ENCODE results near the gene FARP1.

Gene FARP1

GRCh38 chr13:98503175-98504028, 360.5 kb downstream of the FARP1 start:
- H3K9ac ChIP-seq (ENCODE audit: low read length): no peak overlapping the region
- no peak overlapping the region for H3K4me3 ChIP-seq (ENCODE audit: low read length)
- H3K4me1 ChIP-seq (ENCODE audit: control insufficient read depth, insufficient read depth, low read length): peaks cover 46% of the 10 kb centered on the region

GRCh38 chr13:98504029-98504351, 361.1 kb downstream of the FARP1 start:
- H3K9ac ChIP-seq (ENCODE audit: low read length): no peak overlapping the region
- peaks cover 52% of the 10 kb centered on the region for H3K4me1 ChIP-seq (ENCODE audit: control insufficient read depth, insufficient read depth, low read length)
- no peak overlapping the region for H3K4me3 ChIP-seq (ENCODE audit: low read length)
- H3K27me3 ChIP-seq (ENCODE audit: control insufficient read depth, insufficient read depth, low read length): no peaks in the 10 kb centered on the region
- peaks cover 5% of the 10 kb centered on the region for H3K36me3 ChIP-seq (ENCODE audit: control insufficient read depth, insufficient read depth, low read length)
- H3K9me3 ChIP-seq (ENCODE audit: control insufficient read depth, low read length): no peaks in the 10 kb centered on the region

More at GRCh38 chr13:98503175-98504028, 360.5 kb downstream of the FARP1 start:
- Histone ChIP-seq H3K9me3 (ENCODE audit: control insufficient read depth, low read length) (no peaks in the 10 kb centered on the region), H3K27me3 (ENCODE audit: control insufficient read depth, insufficient read depth, low read length) (no peaks in the 10 kb centered on the region), H3K36me3 (ENCODE audit: control insufficient read depth, insufficient read depth, low read length) (peaks cover 5% of the 10 kb centered on the region)

- no peaks in the 10 kb centered on the region for H3K9me3 ChIP-seq (ENCODE audit: control insufficient read depth, low read length)
- H3K4me1 ChIP-seq (ENCODE audit: control insufficient read depth, insufficient read depth, low read length): peaks cover 55% of the 10 kb centered on the region
- H3K27me3 ChIP-seq (ENCODE audit: control insufficient read depth, insufficient read depth, low read length): no peaks in the 10 kb centered on the region
- no peak overlapping the region for H3K4me3 ChIP-seq (ENCODE audit: low read length)
- peaks cover 5% of the 10 kb centered on the region for H3K36me3 ChIP-seq (ENCODE audit: control insufficient read depth, insufficient read depth, low read length)
- H3K9ac ChIP-seq (ENCODE audit: low read length): no peak overlapping the region
Measured at GRCh38 chr13:98504371-98504963, 361.6 kb downstream of the FARP1 start.

Measured in mucosa of stomach (tissue), 1 donor.